Liver (tissue), 9 donors: ENCODE results near the gene ATP4A. TPM values are rescaled to one million over a fixed set of nuclear protein-coding genes. Genes with fewer than 3 reads are reported as not detected.

Experiments used
- DNase-seq: peaks from one replicate; pipeline ENCODE4 v3.0.0-alpha.2; 2017; ENCODE audit warnings: low spot score
- H3K27ac ChIP-seq, 2 donors: one replicate each; pipeline ENCODE4 v1.7.0; 2013; ENCODE audit warnings: inconsistent platforms in 2 of 2, low read length in 2 of 2, control low read depth in 1 of 2, low read depth in 1 of 2, mild to moderate bottlenecking in 1 of 2
- H3K27me3 ChIP-seq, 4 donors: one replicate each; pipeline versions ENCODE4 v1.6.1 to v1.7.0; 2013; ENCODE audit warnings: low read length in 3 of 4, inconsistent platforms in 1 of 4, mild to moderate bottlenecking in 1 of 4, moderate library complexity in 1 of 4; ENCODE audit not compliant: control insufficient read depth in 4 of 4, insufficient read depth in 4 of 4
- H3K36me3 ChIP-seq, 4 donors: one replicate each; pipeline versions ENCODE4 v1.6.1 to v1.7.0; 2013; ENCODE audit warnings: low read length in 3 of 4, mild to moderate bottlenecking in 3 of 4, low read depth in 1 of 4, moderate library complexity in 1 of 4; ENCODE audit not compliant: control insufficient read depth in 4 of 4, insufficient read depth in 3 of 4
- H3K4me1 ChIP-seq, 4 donors: one replicate each; pipeline versions ENCODE4 v1.6.1 to v1.7.0; 2013; ENCODE audit warnings: low read length in 3 of 4, mild to moderate bottlenecking in 3 of 4, moderate library complexity in 1 of 4; ENCODE audit not compliant: control insufficient read depth in 4 of 4, insufficient read depth in 4 of 4
- H3K4me3 ChIP-seq, 3 donors: one replicate each; pipeline versions ENCODE4 v1.6.1 to v1.7.0; 2013; ENCODE audit warnings: low read length in 3 of 3, control low read depth in 1 of 3, low read depth in 1 of 3, mild to moderate bottlenecking in 1 of 3
- H3K9ac ChIP-seq, 2 donors: one replicate each; pipeline ENCODE4 v1.7.0; 2013; ENCODE audit warnings: low read length in 2 of 2, mild to moderate bottlenecking in 2 of 2, moderate library complexity in 2 of 2, control low read depth in 1 of 2, low read depth in 1 of 2
- H3K9me3 ChIP-seq, 4 donors: one replicate each; pipeline versions ENCODE4 v1.6.1 to v1.7.0; 2013; ENCODE audit warnings: low read length in 3 of 4; ENCODE audit not compliant: control insufficient read depth in 4 of 4
- EGR1 ChIP-seq, 2 donors: IDR thresholded peaks; 2 replicates each; pipeline ENCODE4 v1.6.1; 2016 to 2018; ENCODE audit warnings: antibody characterized with exemption in 2 of 2, low read depth in 2 of 2
- FOXA1 ChIP-seq: IDR thresholded peaks from 2 replicates; pipeline ENCODE4 v1.6.1; 2016; ENCODE audit warnings: antibody characterized with exemption
- FOXA2 ChIP-seq: IDR thresholded peaks from 2 replicates; pipeline ENCODE4 v1.6.1; 2016; ENCODE audit warnings: antibody characterized with exemption
- GABPA ChIP-seq, 2 donors: IDR thresholded peaks in 1 of 2; conservative IDR thresholded peaks in 1 of 2; 2 replicates each; pipeline ENCODE4 v1.6.1; 2016; ENCODE audit warnings: antibody characterized with exemption in 2 of 2, mild to moderate bottlenecking in 1 of 2, moderate library complexity in 1 of 2
- HNF4G ChIP-seq: IDR thresholded peaks from 2 replicates; pipeline ENCODE4 v1.6.1; 2016; ENCODE audit warnings: antibody characterized with exemption
- NR2F2 ChIP-seq: IDR thresholded peaks from 2 replicates; pipeline ENCODE4 v1.6.1; 2016; ENCODE audit warnings: antibody characterized with exemption
- RAD21 ChIP-seq, 2 donors: IDR thresholded peaks; 2 replicates each; pipeline ENCODE4 v1.6.1; 2016; ENCODE audit warnings: antibody characterized with exemption in 2 of 2, mild to moderate bottlenecking in 2 of 2
- SP1 ChIP-seq: IDR thresholded peaks from 2 replicates; pipeline ENCODE4 v1.6.1; 2018; ENCODE audit warnings: antibody characterized with exemption, mild to moderate bottlenecking
- TAF1 ChIP-seq: conservative IDR thresholded peaks from 2 replicates; pipeline ENCODE4 v1.6.1; 2016; ENCODE audit warnings: antibody characterized with exemption, mild to moderate bottlenecking
- YY1 ChIP-seq: IDR thresholded peaks from 2 replicates; pipeline ENCODE4 v1.6.1; 2016; ENCODE audit warnings: antibody characterized with exemption, mild to moderate bottlenecking
- WGBS: extraction: QIAGEN DNeasy Blood & Tissue Kit; methylation state at CpG from one replicate; pipeline ENCODE4 v1.1.7; 2013; 5-methylcytosine and 5-hydroxymethylcytosine counted together
- polyA plus RNA-seq, 2 donors: library from polyadenylated mRNA; stranded (reverse) in 1 of 2; unstranded in 1 of 2; fragments of 200-250 nt in 1 of 2; fragments of >200 nt in 1 of 2; fragmentation: Nextera tagmentation in 1 of 2; extraction: Ambion mirVana in 1 of 2; gene quantifications; one replicate each; pipeline versions ENCODE4 v1.2.1 to v1.2.3, GENCODE V29; 2013 to 2015
- total RNA-seq, 2 donors: library from RNA; depleted of rRNA; stranded (reverse); fragments of >200 nt; gene quantifications; one replicate each; pipeline ENCODE4 v1.2.3, GENCODE V29; 2014
- TF ChIP-seq, protein P1 (sequence below): fragments of 150-350 bp; IDR thresholded peaks from 2 replicates; pipeline ENCODE4 v1.5.1; 2017; ENCODE audit warnings: improper control_type of control experiment, low read depth, low read length; ENCODE audit not compliant: missing input control
- TF ChIP-seq, protein P2 (sequence below): IDR thresholded peaks from 2 replicates; pipeline ENCODE4 v1.6.1; 2016; ENCODE audit warnings: antibody characterized with exemption
- TF ChIP-seq, protein P3 (sequence below): IDR thresholded peaks from 2 replicates; pipeline ENCODE4 v1.6.1; 2016; ENCODE audit warnings: antibody characterized with exemption, mild to moderate bottlenecking
- TF ChIP-seq, protein P4 (sequence below): IDR thresholded peaks from 2 replicates; pipeline ENCODE4 v1.6.1; 2016; ENCODE audit warnings: antibody characterized with exemption
- donor health status: healthy.
- donor health status: healthy.
- donor health status: healthy.
- donor health status: healthy.
- donor health status: healthy.

ATP4A gene
- total and polyA plus RNA-seq, 4 donors = not detected

DNA sequence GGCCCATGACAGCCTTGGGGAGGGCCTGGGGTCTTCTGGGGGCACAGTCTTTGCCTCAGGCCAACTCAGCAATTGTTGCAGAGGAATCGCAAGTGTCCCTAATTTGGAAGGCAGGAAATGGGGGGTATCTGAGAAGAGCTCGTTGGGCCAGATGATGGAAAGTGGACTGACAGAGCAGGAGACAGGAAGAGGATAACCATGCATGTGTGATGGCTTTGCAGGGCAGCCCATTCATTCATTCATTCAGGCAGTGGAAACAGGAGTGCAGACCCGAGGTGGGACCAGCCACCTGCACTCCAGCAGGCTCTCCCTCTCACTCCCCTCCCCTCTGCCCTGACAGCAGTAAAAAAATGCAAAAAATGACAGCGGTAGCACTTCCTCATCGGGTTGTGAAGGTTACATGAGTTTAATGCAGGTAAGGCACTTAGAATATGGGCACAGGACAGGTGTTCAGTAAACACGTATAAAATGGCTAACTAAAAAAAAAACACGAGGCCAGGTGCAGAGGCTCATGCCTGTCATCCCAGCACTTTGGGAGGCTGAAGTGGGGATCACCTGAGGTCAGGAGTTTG lies 23.0 kb downstream of the ATP4A start:
- TF ChIP-seq FOXA1 = no peak
- TF ChIP-seq NR2F2 = no peak
- no peak for TF ChIP-seq RAD21 (IDR thresholded peaks at IDR 0.05)
- TF ChIP-seq FOXA2 = no peak
- TF ChIP-seq, protein P1, sequence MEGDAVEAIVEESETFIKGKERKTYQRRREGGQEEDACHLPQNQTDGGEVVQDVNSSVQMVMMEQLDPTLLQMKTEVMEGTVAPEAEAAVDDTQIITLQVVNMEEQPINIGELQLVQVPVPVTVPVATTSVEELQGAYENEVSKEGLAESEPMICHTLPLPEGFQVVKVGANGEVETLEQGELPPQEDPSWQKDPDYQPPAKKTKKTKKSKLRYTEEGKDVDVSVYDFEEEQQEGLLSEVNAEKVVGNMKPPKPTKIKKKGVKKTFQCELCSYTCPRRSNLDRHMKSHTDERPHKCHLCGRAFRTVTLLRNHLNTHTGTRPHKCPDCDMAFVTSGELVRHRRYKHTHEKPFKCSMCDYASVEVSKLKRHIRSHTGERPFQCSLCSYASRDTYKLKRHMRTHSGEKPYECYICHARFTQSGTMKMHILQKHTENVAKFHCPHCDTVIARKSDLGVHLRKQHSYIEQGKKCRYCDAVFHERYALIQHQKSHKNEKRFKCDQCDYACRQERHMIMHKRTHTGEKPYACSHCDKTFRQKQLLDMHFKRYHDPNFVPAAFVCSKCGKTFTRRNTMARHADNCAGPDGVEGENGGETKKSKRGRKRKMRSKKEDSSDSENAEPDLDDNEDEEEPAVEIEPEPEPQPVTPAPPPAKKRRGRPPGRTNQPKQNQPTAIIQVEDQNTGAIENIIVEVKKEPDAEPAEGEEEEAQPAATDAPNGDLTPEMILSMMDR = no peak
- TF ChIP-seq HNF4G = no peak
- TF ChIP-seq YY1 = no peak
- no peak for TF ChIP-seq SP1
- TF ChIP-seq, protein P2, sequence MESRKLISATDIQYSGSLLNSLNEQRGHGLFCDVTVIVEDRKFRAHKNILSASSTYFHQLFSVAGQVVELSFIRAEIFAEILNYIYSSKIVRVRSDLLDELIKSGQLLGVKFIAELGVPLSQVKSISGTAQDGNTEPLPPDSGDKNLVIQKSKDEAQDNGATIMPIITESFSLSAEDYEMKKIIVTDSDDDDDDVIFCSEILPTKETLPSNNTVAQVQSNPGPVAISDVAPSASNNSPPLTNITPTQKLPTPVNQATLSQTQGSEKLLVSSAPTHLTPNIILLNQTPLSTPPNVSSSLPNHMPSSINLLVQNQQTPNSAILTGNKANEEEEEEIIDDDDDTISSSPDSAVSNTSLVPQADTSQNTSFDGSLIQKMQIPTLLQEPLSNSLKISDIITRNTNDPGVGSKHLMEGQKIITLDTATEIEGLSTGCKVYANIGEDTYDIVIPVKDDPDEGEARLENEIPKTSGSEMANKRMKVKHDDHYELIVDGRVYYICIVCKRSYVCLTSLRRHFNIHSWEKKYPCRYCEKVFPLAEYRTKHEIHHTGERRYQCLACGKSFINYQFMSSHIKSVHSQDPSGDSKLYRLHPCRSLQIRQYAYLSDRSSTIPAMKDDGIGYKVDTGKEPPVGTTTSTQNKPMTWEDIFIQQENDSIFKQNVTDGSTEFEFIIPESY = no peak
- Histone ChIP-seq H3K4me3 (no peak overlapping the region), H3K9ac (no peak overlapping the region), H3K9me3 (no peaks in the 10 kb centered on the region), H3K36me3 (no peaks in the 10 kb centered on the region), H3K4me1 (peaks cover 0 to 11% (median 5%) of the 10 kb centered on the region in 4 donors), H3K27ac (no peak overlapping the region), H3K27me3 (no peaks in the 10 kb centered on the region)
- WGBS = 77% methylated on average over 7 of the region's 7 CpGs
- no peak for DNase-seq

DNA sequence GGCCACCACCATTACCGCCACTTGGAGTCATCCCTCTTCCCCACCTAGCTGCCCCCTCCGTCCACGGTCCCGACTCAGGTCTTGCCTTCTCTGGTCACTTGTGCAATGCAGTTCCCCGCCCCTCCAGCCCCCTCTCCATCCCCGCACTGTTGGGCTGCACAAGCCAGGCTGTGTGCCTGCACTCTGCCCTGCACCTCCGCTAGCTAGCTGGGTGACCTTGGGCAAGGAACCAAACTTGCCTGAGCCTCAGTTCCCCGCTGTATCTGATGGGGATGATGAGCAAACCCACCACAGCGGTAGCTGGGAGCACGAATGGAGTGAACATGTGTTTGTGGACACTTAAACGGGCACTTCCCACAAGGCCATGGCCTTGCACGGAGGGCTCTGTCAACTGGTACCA lies 23.6 kb downstream of the ATP4A start:
- DNase-seq = no peak
- 81% methylated on average over 12 of the region's 12 CpGs for WGBS
- H3K9me3 ChIP-seq = no peaks in the 10 kb centered on the region
- TF ChIP-seq GABPA (IDR thresholded peaks at IDR 0.05 in 1 of 2, conservative IDR thresholded peaks at IDR 0.05 in 1 of 2) (no peak), TAF1 (no peak)
- H3K36me3 ChIP-seq = no peaks in the 10 kb centered on the region
- H3K27ac ChIP-seq = no peak overlapping the region
- H3K4me3 ChIP-seq = no peak overlapping the region
- peaks cover 0 to 7% (median 4%) of the 10 kb centered on the region in 4 donors for H3K4me1 ChIP-seq
- no peak overlapping the region for H3K9ac ChIP-seq
- H3K27me3 ChIP-seq = no peaks in the 10 kb centered on the region

DNA sequence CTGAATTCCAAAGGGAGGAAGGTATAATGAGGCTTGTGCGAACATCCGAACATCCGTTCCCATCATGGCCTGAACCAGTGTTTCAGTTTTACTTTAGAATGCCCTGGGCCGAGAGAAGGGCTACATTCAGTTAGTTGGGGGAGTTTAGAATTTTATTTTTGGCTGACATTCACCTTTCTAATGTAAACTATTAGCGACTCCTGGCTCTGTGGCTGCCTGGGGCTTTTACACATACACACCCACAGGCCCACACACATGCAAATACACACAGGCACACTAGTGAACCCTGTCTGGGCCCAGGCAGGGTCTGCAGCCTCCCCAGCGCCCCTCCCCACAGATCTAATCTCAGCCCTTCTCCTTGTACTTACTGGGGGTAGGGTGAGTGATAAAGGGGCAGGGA lies 24.1 kb downstream of the ATP4A start:
- H3K27me3 ChIP-seq = no peaks in the 10 kb centered on the region
- no peak overlapping the region for H3K4me3 ChIP-seq
- DNase-seq = no peak
- no peak overlapping the region for H3K27ac ChIP-seq
- peaks cover 0 to 2% (median under 1%) of the 10 kb centered on the region in 4 donors for H3K4me1 ChIP-seq
- WGBS = 80% methylated on average over 6 of the region's 6 CpGs
- H3K9ac ChIP-seq = no peak overlapping the region
- no peaks in the 10 kb centered on the region for H3K36me3 ChIP-seq
- H3K9me3 ChIP-seq = no peaks in the 10 kb centered on the region
- TF ChIP-seq SP1 (no peak), EGR1 (IDR thresholded peaks at IDR 0.05; ENCODE audit: low read depth in 2 of 2) (no peak), RAD21 (IDR thresholded peaks at IDR 0.05) (no peak), TAF1 (no peak), NR2F2 (no peak), HNF4G (no peak), FOXA2 (no peak), GABPA (IDR thresholded peaks at IDR 0.05 in 1 of 2, conservative IDR thresholded peaks at IDR 0.05 in 1 of 2) (no peak), YY1 (no peak)
- TF ChIP-seq, protein P3, sequence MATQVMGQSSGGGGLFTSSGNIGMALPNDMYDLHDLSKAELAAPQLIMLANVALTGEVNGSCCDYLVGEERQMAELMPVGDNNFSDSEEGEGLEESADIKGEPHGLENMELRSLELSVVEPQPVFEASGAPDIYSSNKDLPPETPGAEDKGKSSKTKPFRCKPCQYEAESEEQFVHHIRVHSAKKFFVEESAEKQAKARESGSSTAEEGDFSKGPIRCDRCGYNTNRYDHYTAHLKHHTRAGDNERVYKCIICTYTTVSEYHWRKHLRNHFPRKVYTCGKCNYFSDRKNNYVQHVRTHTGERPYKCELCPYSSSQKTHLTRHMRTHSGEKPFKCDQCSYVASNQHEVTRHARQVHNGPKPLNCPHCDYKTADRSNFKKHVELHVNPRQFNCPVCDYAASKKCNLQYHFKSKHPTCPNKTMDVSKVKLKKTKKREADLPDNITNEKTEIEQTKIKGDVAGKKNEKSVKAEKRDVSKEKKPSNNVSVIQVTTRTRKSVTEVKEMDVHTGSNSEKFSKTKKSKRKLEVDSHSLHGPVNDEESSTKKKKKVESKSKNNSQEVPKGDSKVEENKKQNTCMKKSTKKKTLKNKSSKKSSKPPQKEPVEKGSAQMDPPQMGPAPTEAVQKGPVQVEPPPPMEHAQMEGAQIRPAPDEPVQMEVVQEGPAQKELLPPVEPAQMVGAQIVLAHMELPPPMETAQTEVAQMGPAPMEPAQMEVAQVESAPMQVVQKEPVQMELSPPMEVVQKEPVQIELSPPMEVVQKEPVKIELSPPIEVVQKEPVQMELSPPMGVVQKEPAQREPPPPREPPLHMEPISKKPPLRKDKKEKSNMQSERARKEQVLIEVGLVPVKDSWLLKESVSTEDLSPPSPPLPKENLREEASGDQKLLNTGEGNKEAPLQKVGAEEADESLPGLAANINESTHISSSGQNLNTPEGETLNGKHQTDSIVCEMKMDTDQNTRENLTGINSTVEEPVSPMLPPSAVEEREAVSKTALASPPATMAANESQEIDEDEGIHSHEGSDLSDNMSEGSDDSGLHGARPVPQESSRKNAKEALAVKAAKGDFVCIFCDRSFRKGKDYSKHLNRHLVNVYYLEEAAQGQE = no peak
- TF ChIP-seq, protein P2 = no peak
- TF ChIP-seq, protein P1 = no peak
- TF ChIP-seq, protein P4, sequence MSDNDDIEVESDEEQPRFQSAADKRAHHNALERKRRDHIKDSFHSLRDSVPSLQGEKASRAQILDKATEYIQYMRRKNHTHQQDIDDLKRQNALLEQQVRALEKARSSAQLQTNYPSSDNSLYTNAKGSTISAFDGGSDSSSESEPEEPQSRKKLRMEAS = no peak
